CD14-positive monocyte (primary cell): Measurements from ENCODE around the gene GHRH. TPM values are rescaled to one million over a fixed set of nuclear protein-coding genes. Genes with fewer than 3 reads are reported as not detected.

Experiments
- DNase-seq, 3 donors: peaks; one replicate each; pipeline ENCODE4 v3.0.0-alpha.2; 2011 to 2022
- H2AFZ ChIP-seq: 2 replicates; pipeline ENCODE4 v1.6.0; 2012; ENCODE audit warnings: mild to moderate bottlenecking, low read depth, low read length, inconsistent platforms; ENCODE audit not compliant: insufficient read depth, poor library complexity, severe bottlenecking
- H3K27ac ChIP-seq, 2 donors: 1 replicate in 1 of 2; 2 replicates in 1 of 2; pipeline ENCODE4 v1.5.1; 2012 to 2013; ENCODE audit warnings: low read length in 2 of 2, control low read depth in 1 of 2, inconsistent platforms in 1 of 2, low read depth in 1 of 2, mild to moderate bottlenecking in 1 of 2
- H3K27me3 ChIP-seq, 2 donors: one replicate each; pipeline versions ENCODE4 v1.6.0 to v1.6.1; 2011 to 2013; ENCODE audit warnings: low read length in 2 of 2; ENCODE audit not compliant: control insufficient read depth in 2 of 2, insufficient read depth in 2 of 2
- H3K36me3 ChIP-seq, 2 donors: replicated peaks in 1 of 2; 1 replicate in 1 of 2; 2 replicates in 1 of 2; pipeline versions ENCODE4 v1.5.1 to v1.6.1; 2012 to 2013; ENCODE audit warnings: low read length in 2 of 2, control low read depth in 1 of 2, inconsistent platforms in 1 of 2, mild to moderate bottlenecking in 1 of 2; ENCODE audit not compliant: insufficient read depth in 2 of 2, control insufficient read depth in 1 of 2
- H3K4me1 ChIP-seq, 2 donors: 1 replicate in 1 of 2; 2 replicates in 1 of 2; pipeline versions ENCODE4 v1.5.1 to v1.6.1; 2012 to 2013; ENCODE audit warnings: low read length in 2 of 2, control low read depth in 1 of 2, inconsistent platforms in 1 of 2, mild to moderate bottlenecking in 1 of 2, moderate library complexity in 1 of 2; ENCODE audit not compliant: insufficient read depth in 2 of 2, control insufficient read depth in 1 of 2
- H3K4me2 ChIP-seq: replicated peaks from 2 replicates; pipeline ENCODE3; 2012; ENCODE audit warnings: low read length, moderate library complexity, mild to moderate bottlenecking; ENCODE audit not compliant: poor library complexity, severe bottlenecking; ENCODE audit errors: extremely low read depth
- H3K4me3 ChIP-seq, 3 experiments: fragments of 200-600 bp in 1 of 3; sonication (generic) in 1 of 3; replicated peaks in 1 of 3; 1 replicate in 2 of 3; 2 replicates in 1 of 3; pipeline ENCODE4 v1.5.1; 2011 to 2013; ENCODE audit warnings: low read length in 3 of 3, mild to moderate bottlenecking in 3 of 3, control low read depth in 2 of 3, low read depth in 2 of 3, inconsistent platforms in 1 of 3, moderate library complexity in 1 of 3
- H3K79me2 ChIP-seq: 2 replicates; pipeline ENCODE4 v1.6.0; 2012; ENCODE audit warnings: mild to moderate bottlenecking, control low read depth, inconsistent platforms, low read length, moderate library complexity; ENCODE audit not compliant: insufficient read depth
- H3K9ac ChIP-seq: 2 replicates; pipeline ENCODE4 v1.6.0; 2017; ENCODE audit warnings: low read length, mild to moderate bottlenecking; ENCODE audit not compliant: insufficient read depth, poor library complexity, severe bottlenecking
- H3K9me3 ChIP-seq, 2 donors: replicated peaks in 1 of 2; 1 replicate in 1 of 2; 2 replicates in 1 of 2; pipeline versions ENCODE4 v1.5.1 to v1.6.1; 2012 to 2013; ENCODE audit warnings: low read length in 2 of 2, control low read depth in 1 of 2; ENCODE audit not compliant: control insufficient read depth in 1 of 2, insufficient read depth in 1 of 2
- H4K20me1 ChIP-seq: 2 replicates; pipeline ENCODE4 v1.6.0; 2012; ENCODE audit warnings: mild to moderate bottlenecking, low read length, control low read depth, moderate library complexity; ENCODE audit not compliant: insufficient read depth
- H3K27ac Mint-ChIP-seq, 7 donors: one replicate each; pipeline ENCODE4 v1.8.0; 2020; ENCODE audit warnings: mild to moderate bottlenecking in 7 of 7, mixed read lengths in 7 of 7, moderate library complexity in 6 of 7, inconsistent platforms in 2 of 7
- H3K27me3 Mint-ChIP-seq, 3 donors: one replicate each; pipeline ENCODE4 v1.8.0; 2021 to 2022; ENCODE audit warnings: low read depth in 3 of 3, mild to moderate bottlenecking in 3 of 3, mixed read lengths in 3 of 3, moderate library complexity in 3 of 3, inconsistent platforms in 1 of 3
- H3K36me3 Mint-ChIP-seq, 2 donors: one replicate each; pipeline ENCODE4 v1.8.0; 2020; ENCODE audit warnings: mixed read lengths in 2 of 2, inconsistent platforms in 1 of 2, mild to moderate bottlenecking in 1 of 2
- H3K4me1 Mint-ChIP-seq: one replicate; pipeline ENCODE4 v1.8.0; 2020; ENCODE audit warnings: mild to moderate bottlenecking, mixed read lengths
- H3K4me3 Mint-ChIP-seq, 2 donors: one replicate each; pipeline ENCODE4 v1.8.0; 2020; ENCODE audit warnings: mild to moderate bottlenecking in 2 of 2, mixed read lengths in 2 of 2, moderate library complexity in 1 of 2
- H3K9me3 Mint-ChIP-seq, 7 donors: one replicate each; pipeline ENCODE4 v1.8.0; 2020 to 2022; ENCODE audit warnings: mixed read lengths in 7 of 7, mild to moderate bottlenecking in 6 of 7, moderate library complexity in 6 of 7, inconsistent platforms in 2 of 7
- WGBS: methylation state at CpG from one replicate; pipeline ENCODE4 v1.1.5; 2013; ENCODE audit warnings: missing lambda C conversion rate; ENCODE audit not compliant: insufficient coverage; 5-methylcytosine and 5-hydroxymethylcytosine counted together
- intact Hi-C, 2 donors: fragments of 100-400 bp; cut with micrococcal nuclease; formaldehyde crosslinking; loops; one replicate each; pipeline versions ENCODE4 v1.15.0 to v1.15.1; 2023
- polyA plus RNA-seq, 3 donors: library from polyadenylated mRNA; depleted of rRNA in 1 of 3; unstranded in 2 of 3; stranded (reverse) in 1 of 3; fragments of 300-500 nt in 2 of 3; fragments of >200 nt in 1 of 3; fragmentation: Illumina TruSeq in 2 of 3; gene quantifications; 1 replicate in 2 of 3; 2 replicates in 1 of 3; pipeline ENCODE4 v1.2.3, GENCODE V29; 2012 to 2021
- TF ChIP-seq, protein P1 (sequence below): fragments of 200-600 bp; IDR thresholded peaks from one replicate; pipeline ENCODE4 v1.8.0; 2022; ENCODE audit warnings: antibody characterized with exemption, mild to moderate bottlenecking

The GHRH gene
- polyA plus RNA-seq, 3 donors, result not detected

DNA sequence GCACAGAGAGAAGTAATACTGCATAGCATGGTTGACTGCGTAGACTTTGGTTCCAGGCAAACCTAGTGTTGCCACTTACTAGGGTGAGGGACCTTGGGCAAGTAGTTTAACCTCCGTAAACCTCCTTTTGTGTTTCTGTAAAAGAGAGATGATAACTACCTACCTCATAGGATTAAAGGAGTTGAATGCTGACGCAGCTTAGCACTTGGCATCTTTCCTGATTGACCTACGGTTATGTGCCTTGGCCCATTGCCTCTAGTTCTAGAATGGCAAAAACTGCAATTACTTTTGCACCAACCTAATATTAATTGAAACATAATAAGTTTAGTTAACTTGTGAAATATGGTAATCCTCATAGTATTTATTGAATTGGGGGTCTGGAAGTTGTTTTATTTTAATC, 19.1 kb downstream of the GHRH start:
- H3K36me3 Mint-ChIP-seq, result peaks cover 65 to 66% of the 10 kb centered on the region in 2 donors
- Histone ChIP-seq H3K4me1 (no peaks in the 10 kb centered on the region), H3K9ac (no peak overlapping the region), H2AFZ (no peak overlapping the region), H3K36me3 (peaks cover 65 to 75% of the 10 kb centered on the region in 2 donors), H3K4me3 (no peak overlapping the region), H3K27ac (no peak overlapping the region), H4K20me1 (no peaks in the 10 kb centered on the region), H3K4me2 (no peak overlapping the region), H3K79me2 (no peaks in the 10 kb centered on the region), H3K27me3 (no peaks in the 10 kb centered on the region), H3K9me3 (no peaks in the 10 kb centered on the region)
- H3K9me3 Mint-ChIP-seq, result no peaks in the 10 kb centered on the region
- no peak overlapping the region for H3K27ac Mint-ChIP-seq
- H3K4me3 Mint-ChIP-seq, result no peak overlapping the region
- intact Hi-C loops, result no loop called here
- peaks cover 0 to 3% (median 0%) of the 10 kb centered on the region in 3 donors for H3K27me3 Mint-ChIP-seq
- no peak for DNase-seq
- WGBS, result no CpG with 5 or more reads among the region's 4 CpGs
- TF ChIP-seq, protein P1, sequence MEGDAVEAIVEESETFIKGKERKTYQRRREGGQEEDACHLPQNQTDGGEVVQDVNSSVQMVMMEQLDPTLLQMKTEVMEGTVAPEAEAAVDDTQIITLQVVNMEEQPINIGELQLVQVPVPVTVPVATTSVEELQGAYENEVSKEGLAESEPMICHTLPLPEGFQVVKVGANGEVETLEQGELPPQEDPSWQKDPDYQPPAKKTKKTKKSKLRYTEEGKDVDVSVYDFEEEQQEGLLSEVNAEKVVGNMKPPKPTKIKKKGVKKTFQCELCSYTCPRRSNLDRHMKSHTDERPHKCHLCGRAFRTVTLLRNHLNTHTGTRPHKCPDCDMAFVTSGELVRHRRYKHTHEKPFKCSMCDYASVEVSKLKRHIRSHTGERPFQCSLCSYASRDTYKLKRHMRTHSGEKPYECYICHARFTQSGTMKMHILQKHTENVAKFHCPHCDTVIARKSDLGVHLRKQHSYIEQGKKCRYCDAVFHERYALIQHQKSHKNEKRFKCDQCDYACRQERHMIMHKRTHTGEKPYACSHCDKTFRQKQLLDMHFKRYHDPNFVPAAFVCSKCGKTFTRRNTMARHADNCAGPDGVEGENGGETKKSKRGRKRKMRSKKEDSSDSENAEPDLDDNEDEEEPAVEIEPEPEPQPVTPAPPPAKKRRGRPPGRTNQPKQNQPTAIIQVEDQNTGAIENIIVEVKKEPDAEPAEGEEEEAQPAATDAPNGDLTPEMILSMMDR, result no peak
- no peaks in the 10 kb centered on the region for H3K4me1 Mint-ChIP-seq

DNA sequence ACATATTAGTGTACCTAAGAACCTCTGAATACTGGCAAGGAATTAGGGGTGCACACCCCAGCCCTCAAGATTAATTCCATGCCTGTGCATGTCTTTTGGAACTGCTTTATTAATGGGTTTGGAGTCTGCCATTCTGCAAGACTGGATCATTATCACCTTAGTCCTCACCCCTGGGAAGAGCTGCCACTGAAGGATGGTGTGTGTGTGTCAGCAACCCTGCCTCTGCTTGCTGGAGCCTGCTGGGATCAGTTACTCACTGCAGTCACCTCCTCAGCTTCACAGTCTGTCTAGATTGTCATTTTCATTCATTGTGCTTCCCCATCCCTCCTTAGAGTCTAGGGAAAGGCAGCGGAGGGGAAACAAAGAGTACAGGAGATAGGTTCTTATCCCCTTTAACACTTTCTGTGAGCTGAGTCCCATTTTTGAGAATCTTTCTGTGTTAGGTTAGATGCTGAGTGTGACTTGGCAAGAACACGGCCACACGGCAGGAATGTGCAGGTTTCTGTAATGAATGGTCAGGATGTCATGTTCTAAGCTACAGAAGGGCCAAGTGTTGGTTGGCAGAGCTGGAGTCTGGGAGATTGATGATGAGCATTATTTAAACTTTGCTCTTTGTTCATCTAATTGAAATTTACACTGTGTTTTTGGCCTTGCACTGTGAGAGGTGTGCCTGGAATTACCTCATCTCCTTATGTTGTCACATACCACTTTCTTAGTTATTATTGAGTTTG, 21.1 kb downstream of the GHRH start:
- H3K36me3 Mint-ChIP-seq, result peaks cover 83 to 86% of the 10 kb centered on the region in 2 donors
- no peaks in the 10 kb centered on the region for H3K27me3 Mint-ChIP-seq
- intact Hi-C loops, result no loop called here
- H3K27ac ChIP-seq, result peak overlapping the region in 1 of 2 donors; percentile 22
- TF ChIP-seq, protein P1, result no peak
- no peaks in the 10 kb centered on the region for H3K79me2 ChIP-seq
- no peak overlapping the region for H2AFZ ChIP-seq
- H3K36me3 ChIP-seq, result peaks cover 85 to 94% of the 10 kb centered on the region in 2 donors
- 100% methylated on average over 2 of the region's 3 CpGs for WGBS
- no peak overlapping the region for H3K4me3 ChIP-seq
- no peak for DNase-seq
- H3K4me1 Mint-ChIP-seq, result no peaks in the 10 kb centered on the region
- no peak overlapping the region for H3K9ac ChIP-seq
- H3K27ac Mint-ChIP-seq, result peak overlapping the region in 2 of 7 donors; percentile 3 to 51
- H3K9me3 ChIP-seq, result no peaks in the 10 kb centered on the region
- no peak overlapping the region for H3K4me3 Mint-ChIP-seq
- H3K27me3 ChIP-seq, result no peaks in the 10 kb centered on the region
- H3K4me2 ChIP-seq, result no peak overlapping the region
- H4K20me1 ChIP-seq, result no peaks in the 10 kb centered on the region
- no peaks in the 10 kb centered on the region for H3K4me1 ChIP-seq
- H3K9me3 Mint-ChIP-seq, result no peaks in the 10 kb centered on the region
